Breast epithelium (tissue), 3 donors: ENCODE measurements around the gene PELI2.

Source experiments
- POLR2A ChIP-seq: fragments of 450-650 bp; IDR thresholded peaks from one replicate; pipeline ENCODE4 v1.6.1; 2016; ENCODE audit warnings: antibody characterized with exemption, mild to moderate bottlenecking, moderate library complexity
- TF ChIP-seq, protein P1 (sequence below), 3 donors: fragments of 450-650 bp; IDR thresholded peaks; one replicate each; pipeline ENCODE4 v1.5.1; 2016 to 2017; ENCODE audit warnings: antibody characterized with exemption in 3 of 3, mild to moderate bottlenecking in 3 of 3, moderate library complexity in 3 of 3

DNA sequence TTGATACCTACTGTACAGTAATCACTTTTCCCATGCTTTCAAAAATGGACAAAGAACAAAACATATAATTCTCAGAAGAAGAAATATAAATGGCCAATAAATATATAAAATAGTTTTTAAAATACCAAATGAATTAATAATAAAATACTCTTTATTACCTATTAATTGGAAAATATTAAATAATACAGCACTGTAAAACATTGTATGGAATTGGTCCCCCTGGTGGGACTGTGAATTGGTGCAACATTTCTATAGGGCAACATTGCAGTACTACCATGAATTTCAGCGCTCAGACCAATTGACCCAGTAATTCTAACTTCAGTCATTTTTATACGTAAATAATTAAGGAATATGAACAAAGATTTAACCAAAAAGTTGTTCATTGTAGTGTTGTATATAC lies 162.6 kb downstream of the PELI2 start:
- TF ChIP-seq, protein P1, sequence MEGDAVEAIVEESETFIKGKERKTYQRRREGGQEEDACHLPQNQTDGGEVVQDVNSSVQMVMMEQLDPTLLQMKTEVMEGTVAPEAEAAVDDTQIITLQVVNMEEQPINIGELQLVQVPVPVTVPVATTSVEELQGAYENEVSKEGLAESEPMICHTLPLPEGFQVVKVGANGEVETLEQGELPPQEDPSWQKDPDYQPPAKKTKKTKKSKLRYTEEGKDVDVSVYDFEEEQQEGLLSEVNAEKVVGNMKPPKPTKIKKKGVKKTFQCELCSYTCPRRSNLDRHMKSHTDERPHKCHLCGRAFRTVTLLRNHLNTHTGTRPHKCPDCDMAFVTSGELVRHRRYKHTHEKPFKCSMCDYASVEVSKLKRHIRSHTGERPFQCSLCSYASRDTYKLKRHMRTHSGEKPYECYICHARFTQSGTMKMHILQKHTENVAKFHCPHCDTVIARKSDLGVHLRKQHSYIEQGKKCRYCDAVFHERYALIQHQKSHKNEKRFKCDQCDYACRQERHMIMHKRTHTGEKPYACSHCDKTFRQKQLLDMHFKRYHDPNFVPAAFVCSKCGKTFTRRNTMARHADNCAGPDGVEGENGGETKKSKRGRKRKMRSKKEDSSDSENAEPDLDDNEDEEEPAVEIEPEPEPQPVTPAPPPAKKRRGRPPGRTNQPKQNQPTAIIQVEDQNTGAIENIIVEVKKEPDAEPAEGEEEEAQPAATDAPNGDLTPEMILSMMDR (IDR thresholded peaks at IDR 0.05) = no peak
- TF ChIP-seq POLR2A = no peak
